ENCODE data around the gene UNC45B.
"Not testable (repeated sequence)": the region's sequence is repeated elsewhere in the genome, so short reads cannot be mapped to it uniquely, and the experiment has no call there.

The UNC45B gene

GRCh38 chr17:35214631-35215273 lies 67.1 kb downstream of the UNC45B start:
- no peak for DNase-seq

DNA sequence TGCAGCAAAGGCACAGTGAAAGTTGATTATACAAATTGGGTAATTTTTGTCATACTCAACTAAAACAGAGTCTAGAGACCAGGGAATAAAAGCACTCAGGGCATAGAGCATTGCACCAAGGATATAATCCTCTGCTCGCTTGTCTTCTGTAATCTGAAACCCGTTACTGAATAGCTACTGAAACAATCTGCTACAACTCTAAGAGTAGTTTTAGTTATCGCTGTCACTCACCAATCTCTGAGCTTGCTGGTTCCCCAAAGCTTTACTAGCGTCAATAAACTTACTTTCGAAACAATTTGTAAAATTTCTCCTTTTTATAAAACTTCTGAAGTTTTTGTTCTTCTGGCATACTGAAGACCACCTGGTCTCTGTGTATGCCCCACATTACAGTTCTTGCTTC lies 69.5 kb downstream of the UNC45B start:
- no peak for DNase-seq

DNA sequence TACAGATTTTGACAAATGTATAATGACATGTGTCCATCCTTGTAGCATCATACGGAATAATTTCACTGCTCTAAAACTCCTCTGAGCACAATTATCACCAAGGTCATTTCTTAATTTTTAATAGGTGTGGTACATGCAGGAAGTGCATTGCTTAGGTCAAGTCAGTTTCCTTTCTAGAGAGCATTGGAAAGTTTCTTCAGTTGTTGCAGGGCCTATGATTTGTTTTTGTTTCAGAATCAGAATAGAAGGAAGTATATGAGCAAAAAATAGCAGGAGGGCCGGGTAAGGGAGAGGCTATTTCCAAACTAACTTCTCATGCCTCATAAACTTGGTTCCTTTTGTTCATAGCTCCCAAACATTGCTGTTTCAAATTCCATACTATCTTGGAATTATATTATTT lies 71.3 kb downstream of the UNC45B start:
- DNase-seq, result no peak

DNA sequence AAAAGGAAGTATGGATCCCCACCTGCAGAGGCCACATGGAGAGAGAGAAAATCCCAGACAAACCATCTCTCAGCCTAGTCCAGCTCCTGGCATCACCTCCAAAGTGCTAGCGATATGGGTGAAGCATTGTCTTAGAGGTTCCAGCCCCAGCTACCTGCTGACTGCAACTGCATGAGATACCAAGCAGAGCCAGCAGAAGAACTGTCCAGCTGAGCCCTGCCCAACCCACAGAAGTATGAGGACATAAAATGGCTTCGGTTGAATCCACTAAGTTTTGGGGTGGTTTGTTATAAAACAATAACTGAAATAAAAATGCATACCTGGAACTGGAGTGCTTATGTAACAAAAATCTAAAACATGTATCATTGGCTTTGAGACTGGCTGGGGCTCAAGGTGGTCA lies 74.8 kb downstream of the UNC45B start:
- no peak for DNase-seq

DNA sequence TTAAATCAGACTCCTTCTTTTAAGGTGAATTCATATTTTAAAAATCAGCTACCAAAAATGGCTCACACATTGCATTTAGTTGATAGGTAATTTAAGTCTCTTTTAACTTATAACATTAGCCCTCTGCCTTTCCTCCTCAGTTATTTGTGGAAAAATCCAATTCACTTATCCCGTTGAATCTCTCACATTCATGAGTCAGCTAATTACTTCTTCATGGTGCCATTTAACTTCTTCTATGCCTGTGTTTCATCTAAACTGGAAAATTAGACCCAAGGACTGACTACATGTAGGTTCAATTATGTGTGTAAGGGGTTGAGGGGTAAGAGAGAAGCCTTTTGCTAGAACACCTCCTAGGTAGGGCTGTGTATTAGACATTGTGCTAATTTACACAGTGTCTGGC lies 76.8 kb downstream of the UNC45B start:
- DNase-seq, result no peak

DNA sequence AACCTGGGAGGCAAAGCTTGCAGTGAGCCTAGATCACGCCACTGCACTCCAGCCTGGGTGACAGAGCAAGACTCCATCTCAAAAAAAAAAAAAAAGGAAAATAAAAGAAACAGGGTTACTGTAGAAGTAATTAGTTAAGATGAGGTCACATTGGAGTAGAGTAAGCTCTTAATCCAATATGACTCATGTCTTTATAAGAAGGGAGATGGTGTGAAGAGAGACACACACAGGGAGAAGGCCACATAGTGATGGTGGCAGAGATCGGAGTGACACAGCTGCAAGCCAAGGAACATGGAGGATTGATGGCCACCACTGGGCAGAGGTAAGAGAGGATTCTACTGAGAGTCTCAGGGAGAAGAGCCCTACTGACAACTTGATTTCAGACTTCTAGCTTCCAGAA lies 79.9 kb downstream of the UNC45B start:
- no peak for DNase-seq

GRCh38 chr17:35229638-35230037 lies 82.0 kb downstream of the UNC45B start:
- no peak for DNase-seq

- not testable (repeated sequence) for DNase-seq
Measured at GRCh38 chr17:35234315-35234714, 86.7 kb downstream of the UNC45B start.

GRCh38 chr17:35235289-35235688 lies 87.7 kb downstream of the UNC45B start:
- no peak for DNase-seq

DNA sequence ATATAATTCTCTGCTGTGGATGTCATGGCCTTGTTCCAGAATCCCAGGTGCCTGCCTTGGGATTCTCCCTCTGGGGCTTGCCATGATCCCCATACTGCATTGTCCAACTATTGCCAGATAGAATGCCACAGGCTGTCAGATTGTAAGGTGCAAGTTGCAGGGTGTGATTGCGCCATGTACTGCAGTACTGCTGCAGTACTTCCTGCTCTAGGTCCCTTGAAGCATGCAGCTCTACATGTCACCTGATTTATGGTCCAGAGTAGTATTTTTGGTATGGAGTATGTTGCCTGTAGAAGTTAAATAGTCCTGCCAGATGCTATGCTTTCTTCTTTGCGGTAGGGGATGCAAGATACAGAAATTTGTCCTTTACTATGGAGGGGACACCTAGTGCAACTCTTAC lies 88.3 kb downstream of the UNC45B start:
- no peak for DNase-seq

DNA sequence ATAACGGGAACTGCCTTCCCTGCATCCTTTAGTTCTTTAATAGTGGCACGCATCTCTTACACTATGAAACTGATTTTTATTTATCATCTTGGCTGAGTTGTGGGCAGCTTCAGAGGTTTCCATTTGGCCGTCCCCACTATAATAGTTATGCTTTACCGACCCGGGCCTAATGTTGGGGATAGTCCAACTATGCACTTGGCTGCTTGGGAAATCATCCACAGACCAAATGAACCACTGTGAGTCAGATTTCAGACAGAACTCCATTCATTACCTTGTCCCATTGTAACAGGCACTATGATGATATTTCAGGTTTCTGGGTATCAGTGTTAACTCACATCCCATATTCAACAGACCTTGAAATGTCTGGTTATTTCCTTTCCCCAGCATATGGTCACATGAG lies 89.2 kb downstream of the UNC45B start:
- DNase-seq, result no peak

GRCh38 chr17:35238821-35239220 lies 91.2 kb downstream of the UNC45B start:
- DNase-seq, result no peak

Data from C1 segment of cervical spinal cord (tissue), 14 donors.